ENCODE results near the gene APBA3. TPM values are rescaled to one million over a fixed set of nuclear protein-coding genes. Genes with fewer than 3 reads are reported as not detected.
"Not testable (repeated sequence)": the region's sequence is repeated elsewhere in the genome, so short reads cannot be mapped to it uniquely, and the experiment has no call there.

APBA3 gene
- total and polyA plus RNA-seq, 2 donors (not counting 1 experiment from before 2014, with no cell fraction given), result 2.7 to 22.3 TPM

- Histone ChIP-seq H3K27ac (ENCODE audit: insufficient read depth, low read length) (no peak overlapping the region), H3K9me3 (ENCODE audit: control insufficient read depth, insufficient read depth, low read depth, low read length) (no peaks in the 10 kb centered on the region), H3K36me3 (ENCODE audit: control insufficient read depth, insufficient read depth, low read length) (peaks cover 1% of the 10 kb centered on the region), H3K27me3 (ENCODE audit: control insufficient read depth, insufficient read depth, low read length) (no peaks in the 10 kb centered on the region), H3K4me3 (replicated peaks in 1 of 4; ENCODE audit: control extremely low read depth in 1 of 4, insufficient read depth in 1 of 4, low read depth in 3 of 4, low read length in 4 of 4) (no peak overlapping the region), H3K79me2 (ENCODE audit: control insufficient read depth, insufficient read depth, low read length) (peaks cover 9% of the 10 kb centered on the region), H4K20me1 (ENCODE audit: control insufficient read depth, extremely low read depth, insufficient read depth, low read length) (no peaks in the 10 kb centered on the region), H2AFZ (ENCODE audit: low read length) (no peak overlapping the region), H3K9ac (ENCODE audit: insufficient read depth, low read length) (no peak overlapping the region), H3K4me1 (ENCODE audit: control insufficient read depth, extremely low read depth, insufficient read depth, low read length) (peaks cover 2% of the 10 kb centered on the region), H3K4me2 (ENCODE audit: extremely low read depth, insufficient read depth, low read length) (no peak overlapping the region)
- TF ChIP-seq, protein P1, sequence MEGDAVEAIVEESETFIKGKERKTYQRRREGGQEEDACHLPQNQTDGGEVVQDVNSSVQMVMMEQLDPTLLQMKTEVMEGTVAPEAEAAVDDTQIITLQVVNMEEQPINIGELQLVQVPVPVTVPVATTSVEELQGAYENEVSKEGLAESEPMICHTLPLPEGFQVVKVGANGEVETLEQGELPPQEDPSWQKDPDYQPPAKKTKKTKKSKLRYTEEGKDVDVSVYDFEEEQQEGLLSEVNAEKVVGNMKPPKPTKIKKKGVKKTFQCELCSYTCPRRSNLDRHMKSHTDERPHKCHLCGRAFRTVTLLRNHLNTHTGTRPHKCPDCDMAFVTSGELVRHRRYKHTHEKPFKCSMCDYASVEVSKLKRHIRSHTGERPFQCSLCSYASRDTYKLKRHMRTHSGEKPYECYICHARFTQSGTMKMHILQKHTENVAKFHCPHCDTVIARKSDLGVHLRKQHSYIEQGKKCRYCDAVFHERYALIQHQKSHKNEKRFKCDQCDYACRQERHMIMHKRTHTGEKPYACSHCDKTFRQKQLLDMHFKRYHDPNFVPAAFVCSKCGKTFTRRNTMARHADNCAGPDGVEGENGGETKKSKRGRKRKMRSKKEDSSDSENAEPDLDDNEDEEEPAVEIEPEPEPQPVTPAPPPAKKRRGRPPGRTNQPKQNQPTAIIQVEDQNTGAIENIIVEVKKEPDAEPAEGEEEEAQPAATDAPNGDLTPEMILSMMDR (conservative IDR thresholded peaks at IDR 0.05 in 1 of 2, IDR thresholded peaks at IDR 0.05 in 1 of 2; ENCODE audit: low read depth in 1 of 2, low read length in 2 of 2), result no peak
- DNase-seq (ENCODE audit: low read depth in 2 of 2), result no peak
These were observed 1.8 kb downstream of the APBA3 start for GRCh38 chr19:3759482-3760254.

DNA sequence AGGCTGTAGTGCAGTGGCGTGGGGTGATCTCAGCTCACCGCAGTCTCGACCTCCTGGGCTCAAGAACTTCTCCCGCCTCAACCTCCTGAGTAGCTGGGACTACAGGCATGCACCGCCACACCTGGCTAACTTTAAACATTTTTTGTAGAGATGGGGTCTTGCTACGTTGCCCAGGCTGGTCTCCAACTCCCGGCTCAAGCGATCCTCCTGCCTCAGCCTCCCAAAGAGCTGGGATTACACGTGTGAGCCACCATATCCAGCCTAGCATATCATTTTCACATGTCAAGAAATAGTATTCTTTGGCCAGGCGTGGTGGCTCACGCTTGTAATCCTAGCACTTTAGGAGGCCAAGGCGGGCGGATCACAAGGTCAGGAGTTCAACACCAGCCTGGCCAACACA lies 3.2 kb downstream of the APBA3 start:
- H3K27me3 ChIP-seq (ENCODE audit: control insufficient read depth, insufficient read depth, low read length); H3K9ac ChIP-seq (ENCODE audit: insufficient read depth, low read length); H2AFZ ChIP-seq (ENCODE audit: low read length); H3K79me2 ChIP-seq (ENCODE audit: control insufficient read depth, insufficient read depth, low read length); H3K4me3 ChIP-seq (replicated peaks in 1 of 4; ENCODE audit: control extremely low read depth in 1 of 4, insufficient read depth in 1 of 4, low read depth in 3 of 4, low read length in 4 of 4); DNase-seq (ENCODE audit: low read depth in 2 of 2); H3K27ac ChIP-seq (ENCODE audit: insufficient read depth, low read length); H4K20me1 ChIP-seq (ENCODE audit: control insufficient read depth, extremely low read depth, insufficient read depth, low read length); H3K4me1 ChIP-seq (ENCODE audit: control insufficient read depth, extremely low read depth, insufficient read depth, low read length); H3K4me2 ChIP-seq (ENCODE audit: extremely low read depth, insufficient read depth, low read length); H3K36me3 ChIP-seq (ENCODE audit: control insufficient read depth, insufficient read depth, low read length); H3K9me3 ChIP-seq (ENCODE audit: control insufficient read depth, insufficient read depth, low read depth, low read length): not testable (repeated sequence)

DNA sequence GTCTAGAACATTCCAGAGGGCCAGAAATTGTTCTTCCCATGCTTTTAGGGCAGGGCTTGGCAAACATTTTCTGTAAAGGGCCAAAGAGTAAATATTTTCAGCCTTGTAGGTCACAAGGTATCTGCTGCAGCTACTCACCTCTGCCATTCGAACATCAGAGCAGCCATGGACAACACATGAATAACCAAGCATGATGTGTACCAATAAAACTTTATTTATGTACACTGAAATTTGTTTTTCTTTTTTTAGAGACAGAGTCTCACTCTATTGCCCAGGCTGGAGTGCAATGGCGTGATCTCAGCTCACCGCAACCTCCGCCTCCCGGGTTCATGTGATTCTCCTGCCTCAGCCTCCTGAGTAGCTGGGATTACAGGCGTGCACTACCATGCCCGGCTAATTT lies 3.8 kb downstream of the APBA3 start:
- H3K9ac ChIP-seq (ENCODE audit: insufficient read depth, low read length); H2AFZ ChIP-seq (ENCODE audit: low read length); H3K4me2 ChIP-seq (ENCODE audit: extremely low read depth, insufficient read depth, low read length); H3K4me3 ChIP-seq (replicated peaks in 1 of 4; ENCODE audit: control extremely low read depth in 1 of 4, insufficient read depth in 1 of 4, low read depth in 3 of 4, low read length in 4 of 4); DNase-seq (ENCODE audit: low read depth in 2 of 2); H3K4me1 ChIP-seq (ENCODE audit: control insufficient read depth, extremely low read depth, insufficient read depth, low read length); H3K79me2 ChIP-seq (ENCODE audit: control insufficient read depth, insufficient read depth, low read length); H3K27me3 ChIP-seq (ENCODE audit: control insufficient read depth, insufficient read depth, low read length); H3K36me3 ChIP-seq (ENCODE audit: control insufficient read depth, insufficient read depth, low read length); H3K27ac ChIP-seq (ENCODE audit: insufficient read depth, low read length); H4K20me1 ChIP-seq (ENCODE audit: control insufficient read depth, extremely low read depth, insufficient read depth, low read length); H3K9me3 ChIP-seq (ENCODE audit: control insufficient read depth, insufficient read depth, low read depth, low read length): not testable (repeated sequence)

- DNase-seq (ENCODE audit: low read depth in 2 of 2), result no peak
- Histone ChIP-seq H4K20me1 (ENCODE audit: control insufficient read depth, extremely low read depth, insufficient read depth, low read length) (no peaks in the 10 kb centered on the region), H3K27me3 (ENCODE audit: control insufficient read depth, insufficient read depth, low read length) (no peaks in the 10 kb centered on the region), H3K4me1 (ENCODE audit: control insufficient read depth, extremely low read depth, insufficient read depth, low read length) (no peaks in the 10 kb centered on the region), H3K4me3 (replicated peaks in 1 of 4; ENCODE audit: control extremely low read depth in 1 of 4, insufficient read depth in 1 of 4, low read depth in 3 of 4, low read length in 4 of 4) (no peak overlapping the region), H3K4me2 (ENCODE audit: extremely low read depth, insufficient read depth, low read length) (no peak overlapping the region), H3K36me3 (ENCODE audit: control insufficient read depth, insufficient read depth, low read length) (peaks cover 3% of the 10 kb centered on the region), H2AFZ (ENCODE audit: low read length) (no peak overlapping the region), H3K9me3 (ENCODE audit: control insufficient read depth, insufficient read depth, low read depth, low read length) (no peaks in the 10 kb centered on the region), H3K79me2 (ENCODE audit: control insufficient read depth, insufficient read depth, low read length) (no peaks in the 10 kb centered on the region), H3K27ac (ENCODE audit: insufficient read depth, low read length) (no peak overlapping the region), H3K9ac (ENCODE audit: insufficient read depth, low read length) (no peak overlapping the region)
- TF ChIP-seq, protein P1 (conservative IDR thresholded peaks at IDR 0.05 in 1 of 2, IDR thresholded peaks at IDR 0.05 in 1 of 2; ENCODE audit: low read depth in 1 of 2, low read length in 2 of 2), result no peak
- TF ChIP-seq EZH2 (IDR thresholded peaks at IDR 0.05; ENCODE audit: low read length, missing control alignments), result no peak
These were observed 7.7 kb downstream of the APBA3 start for GRCh38 chr19:3753631-3754410.
